ENCODE measurements around the gene HS3ST6. TPM values are rescaled to one million over a fixed set of nuclear protein-coding genes. Genes with fewer than 3 reads are reported as not detected.
"Not testable (repeated sequence)": the region's sequence is repeated elsewhere in the genome, so short reads cannot be mapped to it uniquely, and the experiment has no call there.

HS3ST6 gene
- total RNA-seq, 1 donor from 2014 or later = not detected

DNA sequence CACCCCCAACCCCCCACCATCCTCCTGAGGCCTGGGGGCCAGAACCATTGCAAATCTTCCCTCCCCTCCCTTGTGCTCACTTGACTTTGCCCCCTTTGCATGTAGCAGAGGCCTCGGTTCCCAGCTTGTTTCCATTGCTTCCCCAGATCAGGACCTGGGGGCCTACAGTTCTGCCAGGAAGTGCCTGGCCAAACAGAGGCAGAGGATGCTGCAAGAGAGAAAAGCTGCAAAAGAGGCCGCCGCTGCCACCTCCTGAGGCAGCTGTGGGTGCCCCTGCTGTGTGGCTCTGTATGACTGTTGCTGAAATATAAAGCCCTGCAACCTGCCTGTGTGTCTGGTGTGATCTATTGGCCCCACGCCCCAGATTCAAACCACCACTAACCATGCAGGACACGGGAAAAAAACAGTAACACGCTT, 43.4 kb upstream of the HS3ST6 start:
- FAIRE-seq = no peak

DNA sequence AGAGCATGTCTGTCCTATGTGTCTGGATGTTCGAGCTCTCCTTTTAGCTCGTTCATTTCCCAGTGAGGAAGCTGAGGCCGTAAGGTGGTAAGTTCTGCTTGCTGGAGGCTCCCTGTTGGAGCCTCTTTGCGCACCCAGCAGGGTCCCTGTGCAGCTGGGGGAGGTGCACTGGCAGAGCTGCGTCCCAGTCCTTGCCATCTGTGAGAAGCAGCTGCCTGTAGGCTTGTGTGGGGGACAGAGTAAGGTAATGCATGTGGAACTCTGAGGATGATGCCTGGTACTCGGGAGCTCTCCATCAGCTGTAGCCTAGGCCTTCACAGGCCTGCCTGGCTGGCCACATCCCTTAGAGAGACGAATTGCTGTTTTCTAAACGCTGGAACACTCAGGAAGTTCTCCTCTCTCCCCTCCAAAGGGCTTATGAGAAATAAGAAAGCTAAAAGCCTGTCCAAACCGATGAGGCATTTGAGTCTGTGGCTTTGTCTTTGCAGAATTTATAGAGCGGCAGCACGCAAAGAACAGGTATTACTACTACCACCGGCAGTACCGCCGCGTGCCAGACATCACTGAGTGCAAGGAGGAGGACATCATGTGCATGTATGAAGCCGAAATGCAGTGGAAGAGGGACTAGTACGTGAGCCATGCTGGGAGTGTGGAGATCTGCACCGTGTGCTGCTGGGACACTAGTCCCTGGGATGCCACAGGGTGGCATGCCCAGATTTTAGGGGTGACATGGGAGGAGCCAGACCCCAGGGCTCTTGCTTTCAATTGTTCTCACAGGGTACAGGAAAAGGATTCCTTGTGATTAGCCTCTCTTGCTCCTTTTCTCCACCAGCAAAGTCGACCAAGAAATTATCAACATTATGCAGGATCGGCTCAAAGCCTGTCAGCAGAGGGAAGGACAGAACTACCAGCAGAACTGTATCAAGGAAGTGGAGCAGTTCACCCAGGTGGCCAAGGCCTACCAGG, 42.7 kb upstream of the HS3ST6 start:
- TF ChIP-seq, protein P1, sequence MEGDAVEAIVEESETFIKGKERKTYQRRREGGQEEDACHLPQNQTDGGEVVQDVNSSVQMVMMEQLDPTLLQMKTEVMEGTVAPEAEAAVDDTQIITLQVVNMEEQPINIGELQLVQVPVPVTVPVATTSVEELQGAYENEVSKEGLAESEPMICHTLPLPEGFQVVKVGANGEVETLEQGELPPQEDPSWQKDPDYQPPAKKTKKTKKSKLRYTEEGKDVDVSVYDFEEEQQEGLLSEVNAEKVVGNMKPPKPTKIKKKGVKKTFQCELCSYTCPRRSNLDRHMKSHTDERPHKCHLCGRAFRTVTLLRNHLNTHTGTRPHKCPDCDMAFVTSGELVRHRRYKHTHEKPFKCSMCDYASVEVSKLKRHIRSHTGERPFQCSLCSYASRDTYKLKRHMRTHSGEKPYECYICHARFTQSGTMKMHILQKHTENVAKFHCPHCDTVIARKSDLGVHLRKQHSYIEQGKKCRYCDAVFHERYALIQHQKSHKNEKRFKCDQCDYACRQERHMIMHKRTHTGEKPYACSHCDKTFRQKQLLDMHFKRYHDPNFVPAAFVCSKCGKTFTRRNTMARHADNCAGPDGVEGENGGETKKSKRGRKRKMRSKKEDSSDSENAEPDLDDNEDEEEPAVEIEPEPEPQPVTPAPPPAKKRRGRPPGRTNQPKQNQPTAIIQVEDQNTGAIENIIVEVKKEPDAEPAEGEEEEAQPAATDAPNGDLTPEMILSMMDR (IDR thresholded peaks at IDR 0.05; ENCODE audit: insufficient read depth, low read length, severe bottlenecking) = no peak
- no peaks in the 10 kb centered on the region for H3K27me3 ChIP-seq (ENCODE audit: control insufficient read depth, insufficient read depth, low read length)
- H3K36me3 ChIP-seq (ENCODE audit: control insufficient read depth, insufficient read depth, low read length) = peaks cover 15% of the 10 kb centered on the region
- no peak for FAIRE-seq
- DNase-seq (ENCODE audit: low read depth) = no peak
- no peak overlapping the region for H3K4me3 ChIP-seq (ENCODE audit: low read depth, low read length)

More for the DNA sequence above, 43.4 kb upstream of the HS3ST6 start:
- DNase-seq (ENCODE audit: low read depth) = no peak
- Histone ChIP-seq H3K36me3 (ENCODE audit: control insufficient read depth, insufficient read depth, low read length) (peaks cover 15% of the 10 kb centered on the region), H3K27me3 (ENCODE audit: control insufficient read depth, insufficient read depth, low read length) (no peaks in the 10 kb centered on the region), H3K4me3 (ENCODE audit: low read depth, low read length) (no peak overlapping the region)
- TF ChIP-seq, protein P1 (IDR thresholded peaks at IDR 0.05; ENCODE audit: insufficient read depth, low read length, severe bottlenecking) = no peak

DNA sequence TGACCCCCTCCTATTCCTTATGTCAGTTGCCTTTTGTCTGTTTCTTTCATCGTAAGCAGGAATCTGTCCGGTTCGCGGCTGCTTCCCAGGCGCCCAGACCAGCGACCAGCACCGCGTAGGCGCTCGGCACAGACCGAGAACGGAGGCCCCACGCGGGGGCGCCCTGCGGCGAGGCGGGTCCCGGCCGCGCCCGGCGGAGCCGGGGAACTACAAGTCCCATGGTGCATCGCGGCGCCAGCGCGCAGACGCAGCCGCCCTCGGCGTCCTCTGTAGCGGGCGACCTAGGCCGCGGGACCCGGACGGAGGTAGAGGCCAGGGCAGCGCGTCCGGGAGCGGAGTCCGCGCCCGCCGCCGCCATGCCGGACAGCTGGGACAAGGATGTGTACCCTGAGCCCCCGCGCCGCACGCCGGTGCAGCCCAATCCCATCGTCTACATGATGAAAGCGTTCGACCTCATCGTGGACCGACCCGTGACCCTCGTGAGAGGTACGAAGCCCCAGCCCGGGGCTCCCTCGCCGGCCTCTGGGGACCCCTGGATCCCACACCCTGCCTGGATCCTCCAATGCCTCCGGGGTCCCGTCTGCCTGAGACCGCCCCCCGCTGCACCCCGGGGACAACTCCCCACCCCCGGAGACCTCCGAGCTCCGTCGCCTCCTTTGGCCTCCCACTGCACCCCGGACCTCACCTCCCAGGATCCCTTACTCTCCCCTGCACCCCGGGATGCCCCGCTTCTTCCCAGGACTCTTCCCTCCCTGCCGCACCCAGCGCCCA, 41.2 kb upstream of the HS3ST6 start, which contains the start of gene NDUFB10:
Gene NDUFB10, plus strand, starts transcription at position 270 of the 771 bp plus-strand sequence. Its CDS starts 87 bp downstream, at position 357.
- no peak for FAIRE-seq
- Histone ChIP-seq H3K36me3 (ENCODE audit: control insufficient read depth, insufficient read depth, low read length) (peaks cover 15% of the 10 kb centered on the region), H3K27me3 (ENCODE audit: control insufficient read depth, insufficient read depth, low read length) (no peaks in the 10 kb centered on the region), H3K4me3 (ENCODE audit: low read depth, low read length) (peak within 1 kb of the TSS; percentile 89)
- TF ChIP-seq, protein P1 (IDR thresholded peaks at IDR 0.05; ENCODE audit: insufficient read depth, low read length, severe bottlenecking) = peak; percentile 74
- peak; percentile 68 for DNase-seq (ENCODE audit: low read depth)

DNA sequence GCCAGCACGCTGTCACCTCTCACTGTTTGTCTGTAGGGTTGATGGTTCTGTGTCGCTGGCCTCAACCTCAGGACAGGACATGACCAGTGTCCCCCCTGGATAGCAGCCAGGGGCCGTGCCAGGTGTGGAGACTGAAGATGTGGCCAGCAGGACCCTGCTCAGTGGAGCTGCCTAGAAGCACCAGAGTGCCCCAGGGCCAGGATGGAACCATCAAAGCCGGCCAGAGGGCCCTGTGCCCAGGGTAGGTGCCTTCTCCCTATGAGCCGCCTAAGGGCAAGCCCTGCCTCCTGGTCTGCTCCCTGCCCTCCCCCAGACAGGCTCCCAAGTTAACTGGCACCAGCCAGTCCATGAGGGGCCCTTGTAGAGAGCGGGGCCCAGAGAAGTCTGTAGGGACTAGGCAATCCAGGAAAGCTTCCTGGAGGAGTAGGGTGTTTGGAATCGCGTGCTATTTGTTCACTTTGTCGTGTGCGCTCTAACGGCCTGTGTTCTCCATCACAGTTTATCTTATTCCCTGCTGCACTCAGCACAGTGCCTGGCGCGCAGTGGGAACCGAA, 40.6 kb upstream of the HS3ST6 start:
- H3K36me3 ChIP-seq (ENCODE audit: control insufficient read depth, insufficient read depth, low read length) = peaks cover 12% of the 10 kb centered on the region
- H3K4me3 ChIP-seq (ENCODE audit: low read depth, low read length) = peak overlapping the region; percentile 89
- TF ChIP-seq, protein P1 (IDR thresholded peaks at IDR 0.05; ENCODE audit: insufficient read depth, low read length, severe bottlenecking) = no peak
- FAIRE-seq (no peak), DNase-seq (ENCODE audit: low read depth) (no peak)
- H3K27me3 ChIP-seq (ENCODE audit: control insufficient read depth, insufficient read depth, low read length) = no peaks in the 10 kb centered on the region

DNA sequence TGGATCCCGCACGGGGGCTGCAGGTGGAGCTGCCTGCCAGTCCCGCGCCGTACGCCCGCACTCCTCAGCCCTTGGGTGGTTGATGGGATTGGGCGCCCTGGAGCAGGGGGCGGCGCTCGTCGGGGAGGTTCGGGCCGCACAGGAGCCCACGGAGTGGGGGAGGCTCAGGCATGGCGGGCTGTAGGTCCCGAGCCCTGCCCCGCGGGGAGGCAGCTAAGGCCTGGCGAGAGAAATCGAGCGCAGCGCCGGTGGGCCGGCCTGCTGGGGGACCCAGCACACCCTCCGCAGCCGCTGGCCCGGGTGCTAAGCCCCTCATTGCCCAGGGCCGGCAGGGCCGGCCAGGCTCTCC, 39.9 kb upstream of the HS3ST6 start:
- not testable (repeated sequence) for H3K27me3 ChIP-seq (ENCODE audit: control insufficient read depth, insufficient read depth, low read length); H3K4me3 ChIP-seq (ENCODE audit: low read depth, low read length); H3K36me3 ChIP-seq (ENCODE audit: control insufficient read depth, insufficient read depth, low read length); FAIRE-seq; DNase-seq (ENCODE audit: low read depth)

DNA sequence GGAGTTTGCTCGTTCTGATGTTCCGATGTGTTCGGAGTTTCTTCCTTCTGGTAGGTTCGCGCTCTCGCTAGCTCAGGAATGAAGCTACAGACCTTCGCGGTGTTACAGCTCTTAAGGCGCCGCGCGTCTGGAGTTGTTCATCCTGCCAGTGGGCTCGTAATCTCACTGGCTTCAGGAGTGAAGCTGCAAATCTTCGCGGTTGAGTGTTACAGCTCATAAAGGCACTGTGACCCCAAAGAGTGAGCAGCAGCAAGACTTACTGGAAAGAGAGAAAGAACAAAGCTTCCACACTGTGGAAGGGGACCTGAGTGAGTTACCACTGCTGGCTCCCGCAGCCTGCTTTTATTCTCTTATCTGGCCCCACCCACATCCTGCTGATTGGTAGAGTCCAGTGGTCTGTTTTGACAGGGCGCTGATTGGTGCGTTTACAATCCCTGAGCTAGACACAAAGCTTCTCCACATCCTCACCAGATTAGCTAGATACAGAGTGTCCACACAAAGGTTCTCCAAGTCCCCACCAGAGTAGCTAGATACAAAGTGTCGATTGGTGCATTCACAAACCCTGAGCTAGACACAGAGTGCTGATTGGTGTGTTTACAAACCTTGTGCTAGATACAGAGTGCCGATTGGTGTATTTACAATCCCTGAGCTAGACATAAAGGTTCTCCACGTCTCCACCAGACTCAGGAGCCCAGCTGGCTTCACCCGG, 39.4 kb upstream of the HS3ST6 start:
- not testable (repeated sequence) for DNase-seq (ENCODE audit: low read depth); H3K4me3 ChIP-seq (ENCODE audit: low read depth, low read length); H3K27me3 ChIP-seq (ENCODE audit: control insufficient read depth, insufficient read depth, low read length); FAIRE-seq; H3K36me3 ChIP-seq (ENCODE audit: control insufficient read depth, insufficient read depth, low read length)
